GM21825 (cell line): ENCODE measurements around the gene FUS.
"Not testable (repeated sequence)": the region's sequence is repeated elsewhere in the genome, so short reads cannot be mapped to it uniquely, and the experiment has no call there.

Source experiments
- ATAC-seq: cut with Tn5 transposase; IDR thresholded peaks from one replicate; pipeline ENCODE4 v1.9.1; 2021; ENCODE audit warnings: mild to moderate bottlenecking, moderate library complexity; ENCODE audit not compliant: unreplicated experiment

FUS gene

DNA sequence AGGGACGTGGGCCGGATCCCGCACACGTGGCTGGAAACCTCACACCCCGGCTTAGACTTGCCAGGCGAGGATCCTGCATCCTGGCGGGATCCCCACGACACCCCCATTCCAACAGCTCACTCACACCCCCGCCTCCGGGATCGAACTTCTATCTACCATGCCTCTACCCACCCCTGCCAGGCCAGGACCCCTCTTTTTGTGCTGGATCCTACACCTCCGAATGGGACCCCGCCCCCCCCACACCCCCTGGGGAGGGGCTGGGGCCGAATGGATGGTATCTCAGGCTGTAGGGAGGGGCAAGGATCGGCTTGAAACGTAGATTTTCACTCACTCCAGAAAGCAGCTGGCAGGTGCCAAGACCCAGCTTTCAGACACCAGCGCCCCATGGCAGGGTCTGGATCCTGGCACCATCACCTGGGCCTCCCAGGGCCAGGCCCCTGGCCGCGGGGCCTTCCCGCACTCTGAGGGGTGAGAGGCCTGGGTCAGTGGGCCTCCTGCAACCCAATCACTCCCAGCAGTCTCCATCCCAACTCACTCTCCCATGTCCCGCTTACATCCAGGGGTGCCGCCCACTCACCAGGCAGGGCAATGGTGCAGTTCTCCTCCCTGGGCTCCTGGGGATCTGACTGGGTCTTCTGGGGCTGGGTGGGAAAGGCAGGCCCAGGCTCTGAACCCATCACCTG is 36.8 kb upstream of the FUS start:
- no peak for ATAC-seq

DNA sequence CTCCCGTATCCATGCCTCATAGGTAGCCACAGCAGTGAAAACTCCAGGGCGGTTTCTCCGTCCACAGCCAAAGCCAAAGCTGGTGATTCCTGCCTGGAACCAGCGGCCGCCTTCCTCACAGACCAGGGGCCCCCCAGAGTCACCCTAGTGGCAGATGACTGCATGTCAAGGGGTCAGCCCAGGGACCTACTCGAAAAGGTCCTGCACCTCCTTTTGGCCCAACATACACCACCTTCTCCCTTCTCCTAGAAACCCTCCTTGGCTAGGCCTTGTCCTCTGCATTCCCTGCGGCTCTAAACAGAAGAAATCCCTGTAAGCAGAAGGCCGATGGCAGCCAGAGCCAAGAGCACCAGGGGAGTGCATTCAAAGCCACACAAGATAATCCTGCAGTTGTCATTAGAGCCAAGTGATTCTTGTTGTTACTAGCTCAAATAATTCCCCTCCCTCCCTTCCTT is 36.2 kb upstream of the FUS start:
- ATAC-seq = no peak

DNA sequence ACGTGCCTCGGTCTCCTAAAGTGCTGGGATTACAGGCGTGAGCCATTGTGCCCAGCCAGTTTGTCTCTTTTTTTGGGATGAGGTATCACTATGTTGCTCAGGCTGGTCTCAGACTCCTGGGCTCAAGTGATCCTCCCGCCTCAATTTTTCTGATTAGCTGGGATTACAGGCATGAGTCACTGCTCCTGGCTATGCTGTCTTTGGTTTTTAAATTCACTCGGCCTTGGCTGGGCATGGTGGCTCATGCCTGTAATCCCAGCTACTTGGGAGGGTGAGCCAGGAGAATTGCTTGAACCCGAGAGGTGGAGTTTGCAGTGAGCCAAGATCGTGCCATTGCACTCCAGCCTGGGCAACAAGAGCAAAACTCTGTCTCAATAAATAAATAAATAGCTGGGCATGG is 35.5 kb upstream of the FUS start:
- ATAC-seq = not testable (repeated sequence)

DNA sequence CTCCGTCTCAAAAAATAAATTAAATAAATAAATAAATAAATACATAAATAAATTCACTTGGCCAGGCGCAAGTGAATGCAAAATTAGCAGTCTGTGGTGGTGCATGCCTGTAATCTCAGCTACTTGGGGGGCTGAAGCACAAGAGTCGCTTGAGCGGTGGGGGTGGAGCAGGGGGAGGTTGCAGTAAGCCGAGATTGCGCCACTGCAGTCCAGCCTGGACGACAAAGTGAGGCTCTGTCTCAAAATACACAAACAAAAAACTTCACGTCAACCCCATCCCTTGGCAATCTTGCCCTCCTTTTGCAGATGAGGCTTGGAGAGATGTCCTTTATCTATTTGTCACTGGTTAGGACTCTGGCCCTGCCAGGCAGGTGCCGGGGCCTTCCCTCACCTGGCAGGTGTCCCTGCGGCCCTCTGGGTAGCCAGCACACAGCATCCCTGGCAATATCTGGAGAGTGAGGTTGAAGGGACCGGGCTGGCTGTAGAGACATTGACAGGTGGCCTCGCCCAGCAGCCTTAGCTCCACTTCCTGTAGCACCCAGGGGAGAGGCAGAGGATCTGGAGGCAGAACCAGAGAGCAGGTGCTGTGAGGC is 34.4 kb upstream of the FUS start:
- ATAC-seq = no peak

DNA sequence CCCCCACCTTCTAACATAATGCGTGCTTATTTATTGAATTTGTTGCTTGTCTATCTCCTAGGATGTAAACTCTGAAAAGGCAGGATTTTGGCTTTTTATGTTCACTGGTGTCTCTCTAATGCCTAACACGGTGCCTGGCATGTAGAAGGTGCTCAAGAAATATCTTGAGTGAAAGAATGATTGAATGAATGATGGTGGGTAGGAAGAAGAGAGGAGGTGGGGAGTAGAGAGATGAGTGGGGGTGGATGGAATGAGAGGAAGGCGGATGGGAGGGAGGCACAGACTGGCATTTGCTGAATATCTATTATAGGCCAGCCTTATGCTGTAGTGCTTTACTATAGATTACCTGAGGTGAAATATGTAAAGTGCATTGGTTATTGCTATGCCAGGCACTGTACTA is 32.4 kb upstream of the FUS start:
- no peak for ATAC-seq

DNA sequence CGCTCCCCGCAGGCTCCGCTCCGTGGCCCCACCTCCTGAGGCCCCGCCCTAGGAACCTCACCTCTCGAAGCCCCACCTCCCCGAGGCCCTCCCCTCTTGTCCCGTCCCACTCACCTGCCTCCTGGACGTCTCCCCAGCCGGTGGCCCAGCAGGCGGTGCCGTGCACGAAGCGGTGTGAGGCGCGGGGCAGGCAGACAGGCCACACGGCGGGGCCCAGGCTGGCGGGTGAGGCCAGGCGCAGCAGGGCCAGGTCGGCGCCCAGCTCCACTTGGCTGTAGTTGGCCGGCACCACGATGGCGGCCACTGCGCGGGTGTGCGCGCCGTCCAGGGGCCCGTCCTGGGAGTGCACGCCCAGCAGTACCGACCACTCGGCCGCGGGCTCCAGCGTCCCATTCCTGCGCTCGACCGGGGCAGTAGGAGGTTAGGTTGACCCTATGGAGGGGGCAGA is 31.6 kb upstream of the FUS start:
- no peak for ATAC-seq

DNA sequence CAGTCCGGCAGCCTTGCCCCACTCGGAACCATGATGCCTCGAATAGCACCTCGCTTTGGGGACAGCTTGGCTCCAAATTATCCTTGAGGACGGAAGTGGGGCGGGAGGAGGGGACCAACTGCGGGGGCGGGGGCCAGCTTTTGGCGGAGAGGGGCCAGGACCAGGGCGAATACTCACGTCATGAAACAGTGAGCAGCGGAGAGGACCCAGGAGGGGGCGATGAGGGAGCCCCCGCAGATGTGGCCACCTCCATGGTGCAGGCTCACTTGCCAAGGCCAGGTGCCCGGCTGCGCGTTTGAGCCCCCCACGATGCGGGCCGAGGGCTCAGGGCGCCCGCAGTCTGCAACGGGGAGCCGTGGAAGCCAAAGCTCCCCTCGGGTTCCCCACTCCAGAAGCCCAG is 31.0 kb upstream of the FUS start:
- no peak for ATAC-seq

DNA sequence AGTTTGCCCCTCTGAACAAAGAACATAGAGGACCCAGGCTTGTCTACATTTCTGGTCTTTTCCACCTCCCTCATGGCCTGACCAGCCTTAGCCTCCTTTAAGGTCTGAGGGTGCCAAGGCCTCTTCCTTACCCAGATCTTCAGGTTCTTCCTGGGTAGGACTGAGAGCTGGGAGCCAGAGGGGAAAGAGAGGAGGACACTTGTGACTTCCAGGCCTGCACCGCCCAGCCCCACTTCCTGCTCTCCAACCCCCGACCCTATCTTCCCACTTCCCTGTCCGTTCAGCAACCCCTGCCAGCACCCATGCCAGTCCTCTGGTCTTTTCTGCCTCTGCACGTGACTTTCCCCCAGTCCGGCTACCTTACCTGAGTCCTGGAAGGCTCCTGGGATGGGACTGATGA is 30.6 kb upstream of the FUS start:
- no peak for ATAC-seq

DNA sequence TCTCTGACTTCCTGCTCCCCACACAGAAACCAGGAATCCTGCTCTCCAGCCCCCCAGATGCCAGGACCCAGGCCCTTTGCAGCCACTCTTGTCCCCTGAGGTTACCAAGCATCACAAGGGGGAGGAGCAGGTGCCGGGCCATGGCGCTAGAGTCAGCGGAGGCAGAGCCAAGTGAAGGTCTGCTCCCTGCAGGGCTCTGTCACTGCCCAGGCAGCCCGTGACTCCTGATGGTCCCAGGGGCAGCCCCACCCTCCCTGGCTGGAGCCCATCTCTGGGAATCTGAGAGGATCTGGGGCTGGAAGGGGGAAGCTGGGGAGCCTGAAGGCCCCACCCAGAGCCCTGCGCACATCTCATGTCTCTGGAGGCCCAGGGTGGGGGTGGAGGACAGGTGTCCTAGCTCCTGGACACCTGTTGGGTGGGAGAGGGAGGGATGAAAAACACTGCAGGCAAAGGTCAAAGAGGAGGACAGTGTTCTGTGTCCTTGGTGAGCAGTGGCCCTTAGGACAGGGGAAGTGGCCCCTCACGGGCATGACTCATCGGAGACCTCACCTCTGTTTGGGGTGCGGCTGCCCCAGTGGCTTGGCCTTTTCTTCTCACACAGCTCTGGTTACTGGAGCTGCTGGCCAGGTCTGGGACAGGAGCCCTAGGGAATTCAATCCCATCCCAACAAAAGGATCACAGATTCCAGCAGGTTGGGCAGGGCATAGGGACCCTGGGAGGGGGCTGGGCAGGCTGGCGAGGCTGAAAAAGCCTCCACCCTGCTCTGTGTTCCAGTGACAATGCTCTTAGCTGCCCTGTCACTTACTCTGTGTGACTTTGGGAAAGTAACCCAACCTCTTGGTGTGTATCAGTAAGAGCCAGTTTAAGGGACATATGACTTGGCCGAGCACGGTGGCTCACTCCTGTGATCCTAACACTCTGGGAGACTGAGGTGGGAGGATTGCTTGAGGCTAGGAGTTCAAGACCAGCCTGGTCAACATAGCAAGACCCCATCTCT is 29.7 kb upstream of the FUS start, which contains the start of gene PRSS36:
TSS of gene PRSS36 (minus strand) at position 173 of the 997 bp plus-strand sequence. CDS start at position 142, 31 bp downstream.
- no peak for ATAC-seq

DNA sequence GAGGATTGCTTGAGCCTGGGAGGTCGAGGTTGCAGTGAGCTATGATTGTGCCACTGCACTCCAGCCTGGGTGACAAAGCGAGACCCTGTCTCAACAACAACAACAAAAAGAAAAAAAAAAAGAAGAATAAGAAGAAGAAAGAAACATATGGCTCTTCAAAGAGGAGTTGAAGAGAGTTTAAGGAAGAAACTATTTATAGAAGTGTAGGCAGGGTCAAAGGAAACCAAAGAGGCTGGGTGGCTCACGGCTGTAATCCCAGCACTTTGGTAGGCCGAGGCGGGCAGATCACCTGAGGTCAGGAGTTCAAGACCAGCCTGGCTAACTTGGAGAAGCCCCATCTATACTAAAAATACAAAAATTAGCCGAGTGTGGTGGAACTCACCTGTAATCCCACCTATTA is 29.0 kb upstream of the FUS start:
- not testable (repeated sequence) for ATAC-seq

DNA sequence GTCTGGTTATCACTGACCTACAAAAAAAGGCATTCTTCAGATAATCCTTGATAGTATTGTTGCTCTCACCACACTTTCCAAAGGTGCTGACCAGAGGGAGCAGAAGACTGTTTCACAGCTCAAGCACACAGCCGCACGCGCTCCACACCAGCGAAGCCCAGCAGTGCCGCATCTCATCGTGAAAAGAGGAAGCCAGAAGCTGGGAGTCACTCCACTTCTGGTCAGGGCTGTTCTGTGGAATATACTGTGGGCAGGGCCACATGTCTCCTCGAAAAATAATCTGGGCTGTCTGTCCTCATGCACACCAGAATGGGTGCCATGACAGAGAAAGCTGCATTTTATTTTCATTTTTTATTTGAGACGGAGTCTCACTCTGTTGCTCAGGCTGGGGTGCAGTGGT is 22.8 kb upstream of the FUS start:
- ATAC-seq = no peak

DNA sequence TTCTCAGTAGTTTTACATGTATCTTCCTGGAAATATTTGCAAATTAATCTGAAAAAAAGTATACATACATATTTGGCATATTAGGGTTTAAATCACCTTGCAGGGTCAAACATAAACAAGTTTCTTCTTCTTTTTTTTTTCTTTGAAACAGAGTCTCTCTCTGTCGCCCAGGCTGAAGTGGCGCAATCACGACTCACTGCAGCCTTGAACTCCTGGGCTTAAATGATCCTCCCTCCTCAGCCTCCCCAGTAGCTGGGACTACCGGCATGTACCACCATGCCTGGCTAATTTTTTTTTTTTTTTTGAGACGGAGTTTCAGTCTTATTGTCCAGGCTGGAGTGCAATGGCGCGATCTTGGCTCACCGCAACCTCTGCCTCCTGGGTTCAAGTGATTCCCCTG is 12.6 kb upstream of the FUS start:
- ATAC-seq = no peak

DNA sequence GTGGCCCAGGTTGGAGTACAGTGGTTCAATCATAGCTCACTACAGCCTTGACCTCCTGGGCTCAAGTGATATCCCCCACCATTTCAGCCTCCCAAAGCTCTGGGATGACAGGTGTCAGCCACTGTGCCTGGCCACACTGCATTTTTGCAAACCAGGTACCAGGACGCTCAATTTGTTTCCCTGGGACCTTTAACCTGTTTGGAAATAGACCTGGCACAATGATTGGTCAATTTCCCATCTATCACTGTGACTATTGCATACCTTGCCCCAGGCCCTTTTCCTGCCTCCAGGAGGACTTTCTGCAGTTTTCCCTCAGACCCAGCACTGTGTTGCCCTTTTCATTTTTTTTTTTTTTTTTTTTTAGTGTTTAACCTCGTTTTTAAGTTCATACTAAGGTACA is 11.1 kb upstream of the FUS start:
- ATAC-seq = no peak

DNA sequence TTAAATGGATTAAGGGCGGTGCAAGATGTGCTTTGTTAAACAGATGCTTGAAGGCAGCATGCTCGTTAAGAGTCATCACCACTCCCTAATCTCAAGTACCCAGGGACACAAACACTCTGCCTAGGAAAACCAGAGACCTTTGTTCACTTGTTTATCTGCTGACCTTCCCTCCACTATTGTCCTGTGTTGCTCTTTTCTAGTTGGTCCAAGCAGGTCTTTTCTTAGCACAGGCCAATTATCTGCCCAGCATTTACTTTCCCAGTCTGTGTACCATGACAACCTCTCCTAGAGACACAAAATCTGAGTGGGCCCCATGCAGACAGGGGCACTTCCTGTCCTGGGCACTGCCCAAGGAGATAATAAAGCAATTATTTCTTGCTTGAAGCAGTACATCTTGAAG is 9.9 kb upstream of the FUS start:
- ATAC-seq = not testable (repeated sequence)

DNA sequence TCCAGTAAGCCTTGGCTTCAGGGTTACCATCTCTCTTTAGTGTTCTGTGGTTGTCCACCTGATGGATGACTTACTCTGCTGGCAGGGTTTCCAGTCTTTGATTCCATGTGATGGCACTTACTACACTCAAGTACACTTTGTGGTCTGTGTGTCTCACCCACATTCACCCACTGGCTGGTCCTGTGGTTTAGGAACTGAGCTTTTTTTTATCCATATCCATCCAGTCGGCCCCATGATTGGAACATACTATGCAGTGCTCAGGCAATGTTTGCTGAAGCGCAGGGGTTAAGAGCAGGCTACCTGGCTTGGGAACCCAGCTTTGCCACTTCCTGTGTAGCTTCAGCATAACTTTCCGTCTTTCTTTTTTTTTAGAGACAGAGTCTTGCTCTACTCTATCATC is 2.8 kb upstream of the FUS start:
- no peak for ATAC-seq

DNA sequence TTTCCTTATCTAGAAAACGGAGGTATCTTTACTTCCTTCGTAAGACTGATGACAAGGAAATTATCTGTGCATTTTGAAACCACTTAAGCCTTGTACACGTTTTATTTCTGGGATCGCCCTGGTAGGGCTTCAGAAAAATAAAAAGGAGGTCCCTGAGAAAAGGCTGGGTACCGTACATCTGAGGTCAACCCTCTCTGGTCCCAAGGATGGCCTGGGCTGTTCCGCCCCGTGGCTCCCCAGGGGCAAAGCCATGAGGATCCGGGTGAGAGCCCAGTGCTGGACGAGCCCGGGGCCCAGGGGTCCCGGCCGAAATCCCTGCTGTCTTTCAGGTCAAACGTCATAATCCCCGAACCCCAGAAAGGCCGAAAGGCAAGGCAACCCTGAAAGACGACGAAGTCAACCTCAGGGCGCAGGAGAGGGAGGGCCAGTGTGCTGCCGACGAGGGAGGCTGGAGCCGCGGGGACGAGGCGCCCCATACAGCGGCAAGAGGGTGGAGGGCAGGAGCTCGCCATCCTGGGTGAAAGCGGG is 656 bp upstream of the FUS start:
- ATAC-seq = no peak

DNA sequence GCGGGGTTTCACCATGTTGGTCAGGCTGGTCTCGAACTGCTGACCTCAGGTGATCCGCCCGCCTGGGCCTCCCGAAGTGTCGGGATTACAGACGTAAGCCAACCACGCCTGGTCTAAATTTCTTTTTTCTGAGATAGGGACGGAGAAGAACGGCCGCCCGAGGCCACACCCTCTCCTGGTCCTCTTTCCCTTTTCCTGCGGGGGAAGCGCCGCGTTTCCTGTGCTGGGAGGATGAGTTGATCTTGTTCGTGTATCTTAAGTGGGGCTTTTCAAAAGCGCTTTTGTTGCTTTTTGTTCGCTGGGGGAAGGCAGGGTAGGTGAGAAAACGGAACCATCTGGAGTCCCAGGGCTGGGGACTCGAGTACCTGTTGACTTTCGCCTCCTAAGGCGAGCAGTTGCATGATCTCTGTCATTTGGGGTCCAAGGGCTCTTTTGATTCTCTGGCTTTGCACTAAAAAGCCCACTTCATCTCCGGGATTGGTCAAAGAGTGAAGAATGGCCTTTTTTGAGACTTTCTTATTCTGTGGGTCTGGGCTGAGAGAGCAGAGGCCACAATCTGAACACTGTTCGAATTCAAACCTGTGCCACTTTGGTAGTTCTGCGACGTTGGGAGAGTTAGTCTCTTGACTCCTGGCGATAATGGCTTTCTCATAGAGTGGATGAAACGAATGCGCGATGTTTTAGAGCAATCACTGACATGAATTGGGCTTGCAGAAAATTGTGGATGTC is 1.3 kb downstream of the FUS start:
- ATAC-seq = no peak

DNA sequence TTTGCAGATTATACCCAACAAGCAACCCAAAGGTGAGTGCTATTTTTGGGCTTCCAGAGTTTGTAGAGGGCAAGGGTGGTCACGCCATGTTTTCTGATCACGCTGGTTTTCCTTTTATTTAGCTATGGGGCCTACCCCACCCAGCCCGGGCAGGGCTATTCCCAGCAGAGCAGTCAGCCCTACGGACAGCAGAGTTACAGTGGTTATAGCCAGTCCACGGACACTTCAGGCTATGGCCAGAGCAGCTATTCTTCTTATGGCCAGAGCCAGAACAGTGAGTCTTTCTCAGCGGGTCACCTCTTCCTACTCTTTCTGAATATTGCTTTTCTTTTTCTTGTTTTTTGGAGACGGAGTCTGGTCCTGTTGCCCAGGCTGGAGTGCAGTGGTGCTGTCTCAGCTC is 2.5 kb downstream of the FUS start:
- ATAC-seq = no peak

DNA sequence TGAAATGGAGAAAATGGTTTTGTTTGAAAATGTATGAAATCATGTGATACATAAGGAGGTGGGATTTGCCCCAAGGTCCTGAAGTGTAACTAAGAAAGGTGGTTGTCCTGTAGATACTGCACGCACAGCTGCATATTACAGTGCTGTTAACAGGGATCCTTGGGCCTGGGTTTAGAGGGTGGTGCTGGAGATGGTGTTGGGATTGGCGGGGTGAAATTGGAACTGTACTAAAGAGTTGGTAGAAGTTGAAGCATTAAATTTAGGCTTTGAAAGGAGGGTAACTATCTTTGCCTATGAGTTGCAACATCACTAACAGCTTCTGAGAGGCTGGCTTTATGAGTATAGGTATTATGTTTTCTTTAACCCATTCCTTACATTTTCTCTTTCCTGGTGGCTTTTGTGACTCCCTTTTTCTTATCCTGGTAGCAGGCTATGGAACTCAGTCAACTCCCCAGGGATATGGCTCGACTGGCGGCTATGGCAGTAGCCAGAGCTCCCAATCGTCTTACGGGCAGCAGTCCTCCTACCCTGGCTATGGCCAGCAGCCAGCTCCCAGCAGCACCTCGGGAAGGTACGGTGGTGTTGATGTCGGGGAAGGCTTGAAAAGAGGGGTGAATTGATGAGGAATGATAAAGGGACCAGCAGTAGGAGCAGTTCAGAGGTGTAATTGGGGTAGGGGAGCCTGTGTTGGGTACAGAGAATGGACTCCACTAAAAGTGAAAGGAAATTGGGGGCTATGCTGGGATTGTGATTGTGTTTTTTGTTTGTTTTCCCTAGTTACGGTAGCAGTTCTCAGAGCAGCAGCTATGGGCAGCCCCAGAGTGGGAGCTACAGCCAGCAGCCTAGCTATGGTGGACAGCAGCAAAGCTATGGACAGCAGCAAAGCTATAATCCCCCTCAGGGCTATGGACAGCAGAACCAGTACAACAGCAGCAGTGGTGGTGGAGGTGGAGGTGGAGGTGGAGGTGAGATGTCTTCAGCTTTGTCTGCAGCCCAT is 3.8 kb downstream of the FUS start:
- ATAC-seq = no peak
